ENCODE data around the gene SLC9C1.

- TF ChIP-seq CTCF (conservative IDR thresholded peaks at IDR 0.05; ENCODE audit: low read depth, low read length) = no peak
- TF ChIP-seq BHLHE40 (IDR thresholded peaks at IDR 0.05; ENCODE audit: low read depth, low read length) = no peak
- TF ChIP-seq USF2 (IDR thresholded peaks at IDR 0.05; ENCODE audit: low read depth, low read length) = no peak
- TF ChIP-seq POLR2A (IDR thresholded peaks at IDR 0.05; ENCODE audit: low read depth, low read length) = no peak
- TF ChIP-seq MAFK (IDR thresholded peaks at IDR 0.05; ENCODE audit: low read depth, low read length) = no peak
- no peak for TF ChIP-seq SMC3 (IDR thresholded peaks at IDR 0.05; ENCODE audit: low read depth, low read length)
- no peak for TF ChIP-seq RCOR1 (IDR thresholded peaks at IDR 0.05; ENCODE audit: insufficient replicate concordance, low read length)
- no peak for TF ChIP-seq CEBPB (IDR thresholded peaks at IDR 0.05; ENCODE audit: low read depth, low read length)
- no peak for TF ChIP-seq ELK1 (IDR thresholded peaks at IDR 0.05; ENCODE audit: borderline replicate concordance, low read depth, low read length)
Measured at GRCh38 chr3:112167758-112168157, 126.3 kb downstream of the SLC9C1 start.

Data from IMR-90 (cell line).